ENCODE results near the gene RAB42. TPM values are rescaled to one million over a fixed set of nuclear protein-coding genes. Genes with fewer than 3 reads are reported as not detected.

Gene RAB42
- total and polyA plus RNA-seq, 9 of the 15 experiments (the other 6 are each of a cell fraction or from before 2014, with no cell fraction given), result 0.07 to 0.14 (median 0.12) TPM; not detected in 6

- TF ChIP-seq BRF2 (IDR thresholded peaks at IDR 0.05; ENCODE audit: borderline replicate concordance, insufficient read depth, insufficient read length) (no peak), NR3C1 (CRISPR knock-in tag; IDR thresholded peaks at IDR 0.05) (no peak), ZNF224 (CRISPR knock-in tag; IDR thresholded peaks at IDR 0.05) (0 out of 2 replicates have a peak, but pooled peaks have one; percentile 19), ETV6 (IDR thresholded peaks at IDR 0.05; ENCODE audit: borderline replicate concordance in 1 of 2, low read depth in 2 of 2, low read length in 1 of 2) (no peak), ETV6 (CRISPR knock-in tag; IDR thresholded peaks at IDR 0.05; ENCODE audit: borderline replicate concordance) (no peak), FOXK1 (CRISPR knock-in tag; IDR thresholded peaks at IDR 0.05; ENCODE audit: borderline replicate concordance) (no peak), ZNF76 (CRISPR knock-in tag; IDR thresholded peaks at IDR 0.05; ENCODE audit: borderline replicate concordance) (no peak), DNMT1 (IDR thresholded peaks at IDR 0.05) (no peak), PTBP1 (IDR thresholded peaks at IDR 0.05; ENCODE audit: low read depth, low read length) (no peak), SIRT6 (IDR thresholded peaks at IDR 0.05; ENCODE audit: low read depth, low read length) (no peak), GMEB1 (CRISPR knock-in tag; IDR thresholded peaks at IDR 0.05) (peak; percentile 65), TAL1 (IDR thresholded peaks at IDR 0.05) (peak; percentile 23; the same call in 1 of the 2 replicates), TFAP4 (CRISPR knock-in tag; IDR thresholded peaks at IDR 0.05; ENCODE audit: borderline replicate concordance) (peak; percentile 95), ZNF124 (CRISPR knock-in tag; IDR thresholded peaks at IDR 0.05) (no peak), EZH2 (IDR thresholded peaks at IDR 0.05; ENCODE audit: borderline replicate concordance, low read depth, low read length) (no peak), MED1 (CRISPR knock-in tag; IDR thresholded peaks at IDR 0.05; ENCODE audit: borderline replicate concordance) (no peak), FOS (IDR thresholded peaks at IDR 0.05; ENCODE audit: extremely low read depth, insufficient read length) (no peak), SNRNP70 (optimal IDR thresholded peaks at IDR 0.05; ENCODE audit: low read depth, low read length) (no peak), PHB2 (IDR thresholded peaks at IDR 0.05; ENCODE audit: low read depth) (no peak), CSDE1 (IDR thresholded peaks at IDR 0.05) (no peak), ZNF583 (CRISPR knock-in tag; IDR thresholded peaks at IDR 0.05) (0 out of 2 replicates have a peak, but pooled peaks have one; percentile 11), ETS1 (conservative IDR thresholded peaks at IDR 0.05; ENCODE audit: control insufficient read depth, low read depth, low read length) (peak; percentile 69), TCF7 (IDR thresholded peaks at IDR 0.05; ENCODE audit: borderline replicate concordance) (peak; percentile 83; the same call in 1 of the 2 replicates), ZNF436 (CRISPR knock-in tag; IDR thresholded peaks at IDR 0.05) (no peak), MCM7 (IDR thresholded peaks at IDR 0.05) (no peak)
Measured at GRCh38 chr1:28552758-28553663, 39.1 kb upstream of the RAB42 start, which contains the start of gene TRNAU1AP (continued).
